Spleen (tissue), 7 donors: ENCODE results near the gene EFCAB12.

Experiments used
- CTCF ChIP-seq, 11 experiments: fragments of 200-600 bp in 7 of 11; fragments of 450-650 bp in 4 of 11; sonication (generic) in 4 of 11; IDR thresholded peaks in 8 of 11; conservative IDR thresholded peaks in 3 of 11; 1 replicate in 7 of 11; 2 replicates in 4 of 11; pipeline versions ENCODE4 v1.4.0 to v1.8.0; 2016 to 2021; ENCODE audit warnings: antibody characterized with exemption in 11 of 11, inconsistent platforms in 4 of 11, mild to moderate bottlenecking in 1 of 11
- POLR2A ChIP-seq, 3 donors: fragments of 450-650 bp; IDR thresholded peaks; one replicate each; pipeline ENCODE4 v1.5.1; 2017; ENCODE audit warnings: antibody characterized with exemption in 3 of 3, mild to moderate bottlenecking in 1 of 3
- donor health status: DM: no; HTN: no; CAD: no; lungs with moderate emphysema.
- donor health status: DM: no; HTN: no; CAD: no.
- donor health status: DM: no; HTN: no; CAD: no.

GRCh38 chr3:129441215-129441614, 12.8 kb upstream of the EFCAB12 start:
- TF ChIP-seq POLR2A (IDR thresholded peaks at IDR 0.05): no peak
- TF ChIP-seq CTCF (IDR thresholded peaks at IDR 0.05 in 8 of 11, conservative IDR thresholded peaks at IDR 0.05 in 3 of 11): no peak
